Smooth muscle cell (in vitro differentiated cells): Measurements from ENCODE around the gene PEX6. TPM values are rescaled to one million over a fixed set of nuclear protein-coding genes. Genes with fewer than 3 reads are reported as not detected.

Experiments
- DNase-seq: peaks from one replicate; lab custom pipeline; 2025; ENCODE audit not compliant: unreplicated experiment; lab: John Stamatoyannopoulos, UW
- H2AFZ ChIP-seq: fragments of 200-600 bp; sonication (generic); 2 replicates; pipeline ENCODE4 v1.6.0; 2016; ENCODE audit warnings: antibody characterized with exemption, low read depth, mild to moderate bottlenecking
- H3F3A ChIP-seq: fragments of 200-600 bp; sonication (generic); 2 replicates; pipeline ENCODE4 v1.6.0; 2017; ENCODE audit warnings: antibody characterized with exemption, low read depth
- H3K27ac ChIP-seq: fragments of 200-600 bp; sonication (generic); 2 replicates; pipeline ENCODE4 v1.5.1; 2016; ENCODE audit warnings: low read depth, mild to moderate bottlenecking
- H3K27me3 ChIP-seq: fragments of 200-600 bp; sonication (generic); 2 replicates; pipeline ENCODE4 v1.6.1; 2016; ENCODE audit warnings: low read depth, mild to moderate bottlenecking
- H3K36me3 ChIP-seq: fragments of 200-600 bp; sonication (generic); 2 replicates; pipeline ENCODE4 v1.5.1; 2016; ENCODE audit warnings: low read depth
- H3K4me1 ChIP-seq: fragments of 200-600 bp; sonication (generic); 2 replicates; pipeline ENCODE4 v1.5.1; 2016; ENCODE audit warnings: low read depth
- H3K4me2 ChIP-seq: fragments of 200-600 bp; sonication (generic); 2 replicates; pipeline ENCODE4 v1.6.0; 2016; ENCODE audit warnings: mild to moderate bottlenecking
- H3K4me3 ChIP-seq: fragments of 200-600 bp; sonication (generic); 2 replicates; pipeline ENCODE4 v1.5.1; 2016; ENCODE audit warnings: mild to moderate bottlenecking
- H3K79me2 ChIP-seq: fragments of 200-600 bp; sonication (generic); 2 replicates; pipeline ENCODE4 v1.6.0; 2016; ENCODE audit warnings: low read depth, mild to moderate bottlenecking
- H3K9ac ChIP-seq: fragments of 200-600 bp; sonication (generic); 2 replicates; pipeline ENCODE4 v1.6.0; 2016; ENCODE audit warnings: low read depth
- H3K9me3 ChIP-seq: fragments of 200-600 bp; sonication (generic); replicated peaks from 2 replicates; pipeline ENCODE4 v1.5.1; 2016; ENCODE audit warnings: low read depth
- H4K20me1 ChIP-seq: fragments of 200-600 bp; sonication (generic); 2 replicates; pipeline ENCODE4 v1.6.0; 2016; ENCODE audit warnings: low read depth
- WGBS: methylation state at CpG from one replicate; pipeline ENCODE4 v1.1.7; 2016; ENCODE audit warnings: low lambda C conversion rate; 5-methylcytosine and 5-hydroxymethylcytosine counted together
- polyA plus RNA-seq: library from polyadenylated mRNA; unstranded; fragments of >200 nt; fragmentation: Nextera tagmentation; extraction: Ambion mirVana; gene quantifications from 2 replicates; pipeline ENCODE4 v1.2.1, GENCODE V29; 2016
- total RNA-seq: library from RNA; depleted of rRNA; stranded (reverse); fragments of >200 nt; gene quantifications from 2 replicates; pipeline ENCODE4 v1.2.3, GENCODE V29; 2014
- TF ChIP-seq, protein P1 (sequence below): fragments of 200-600 bp; sonication (generic); IDR thresholded peaks from 2 replicates; pipeline ENCODE4 v1.5.1; 2017; ENCODE audit warnings: borderline replicate concordance, mild to moderate bottlenecking, antibody characterized with exemption; ENCODE audit not compliant: insufficient read depth, poor library complexity, severe bottlenecking

Gene PEX6
- total and polyA plus RNA-seq, 2 experiments from 2014 or later = 9.7 to 24.6 TPM

- Histone ChIP-seq H4K20me1 (peaks cover 35% of the 10 kb centered on the region), H3K9ac (no peak overlapping the region), H3K4me1 (peaks cover 16% of the 10 kb centered on the region), H3K4me2 (no peak overlapping the region), H3F3A (peaks cover 27% of the 10 kb centered on the region), H2AFZ (no peak overlapping the region), H3K27me3 (no peaks in the 10 kb centered on the region), H3K27ac (no peak overlapping the region), H3K36me3 (no peaks in the 10 kb centered on the region), H3K4me3 (no peak overlapping the region), H3K9me3 (no peaks in the 10 kb centered on the region), H3K79me2 (peaks cover 61% of the 10 kb centered on the region)
- WGBS = 96% methylated on average over 2 of the region's 2 CpGs
- TF ChIP-seq, protein P1, sequence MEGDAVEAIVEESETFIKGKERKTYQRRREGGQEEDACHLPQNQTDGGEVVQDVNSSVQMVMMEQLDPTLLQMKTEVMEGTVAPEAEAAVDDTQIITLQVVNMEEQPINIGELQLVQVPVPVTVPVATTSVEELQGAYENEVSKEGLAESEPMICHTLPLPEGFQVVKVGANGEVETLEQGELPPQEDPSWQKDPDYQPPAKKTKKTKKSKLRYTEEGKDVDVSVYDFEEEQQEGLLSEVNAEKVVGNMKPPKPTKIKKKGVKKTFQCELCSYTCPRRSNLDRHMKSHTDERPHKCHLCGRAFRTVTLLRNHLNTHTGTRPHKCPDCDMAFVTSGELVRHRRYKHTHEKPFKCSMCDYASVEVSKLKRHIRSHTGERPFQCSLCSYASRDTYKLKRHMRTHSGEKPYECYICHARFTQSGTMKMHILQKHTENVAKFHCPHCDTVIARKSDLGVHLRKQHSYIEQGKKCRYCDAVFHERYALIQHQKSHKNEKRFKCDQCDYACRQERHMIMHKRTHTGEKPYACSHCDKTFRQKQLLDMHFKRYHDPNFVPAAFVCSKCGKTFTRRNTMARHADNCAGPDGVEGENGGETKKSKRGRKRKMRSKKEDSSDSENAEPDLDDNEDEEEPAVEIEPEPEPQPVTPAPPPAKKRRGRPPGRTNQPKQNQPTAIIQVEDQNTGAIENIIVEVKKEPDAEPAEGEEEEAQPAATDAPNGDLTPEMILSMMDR = no peak
- DNase-seq = no peak
Observed at GRCh38 chr6:43019152-43019551, 40.2 kb upstream of the PEX6 start.

DNA sequence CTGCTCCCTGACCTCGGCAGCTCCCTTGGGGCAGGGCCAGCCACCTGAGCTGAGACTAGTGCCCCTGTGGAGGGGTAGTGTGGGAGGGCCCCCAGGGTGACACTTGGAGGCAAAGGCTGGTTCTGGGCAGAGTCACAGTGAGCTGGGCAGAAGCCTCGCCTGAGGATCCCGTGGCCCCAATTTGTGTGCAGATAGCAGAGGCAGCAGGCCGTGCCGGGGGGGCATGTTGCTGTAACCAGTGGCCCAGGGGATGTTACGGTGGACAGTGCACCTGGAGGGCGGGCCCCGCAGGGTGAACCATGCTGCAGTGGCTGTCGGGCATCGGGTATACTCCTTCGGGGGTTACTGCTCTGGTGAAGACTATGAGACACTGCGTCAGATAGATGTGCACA lies 38.0 kb upstream of the PEX6 start:
- no peaks in the 10 kb centered on the region for H3K27me3 ChIP-seq
- H2AFZ ChIP-seq = no peak overlapping the region
- H3K79me2 ChIP-seq = peaks cover 54% of the 10 kb centered on the region
- H3K4me1 ChIP-seq = peaks cover 13% of the 10 kb centered on the region
- no peaks in the 10 kb centered on the region for H3K9me3 ChIP-seq
- no peak overlapping the region for H3K9ac ChIP-seq
- DNase-seq = no peak
- H3K4me2 ChIP-seq = no peak overlapping the region
- no peak overlapping the region for H3K27ac ChIP-seq
- TF ChIP-seq, protein P1 = no peak
- H3F3A ChIP-seq = peaks cover 27% of the 10 kb centered on the region
- no peak overlapping the region for H3K4me3 ChIP-seq
- H3K36me3 ChIP-seq = no peaks in the 10 kb centered on the region
- 97% methylated on average over 12 of the region's 12 CpGs for WGBS
- peaks cover 20% of the 10 kb centered on the region for H4K20me1 ChIP-seq

- TF ChIP-seq, protein P1 = no peak
- no peak for DNase-seq
- Histone ChIP-seq H3K4me3 (no peak overlapping the region), H3K79me2 (peaks cover 51% of the 10 kb centered on the region), H3K36me3 (no peaks in the 10 kb centered on the region), H3K4me2 (no peak overlapping the region), H3K27ac (no peak overlapping the region), H3F3A (peaks cover 24% of the 10 kb centered on the region), H3K27me3 (no peaks in the 10 kb centered on the region), H3K9ac (no peak overlapping the region), H2AFZ (no peak overlapping the region), H3K9me3 (no peaks in the 10 kb centered on the region), H3K4me1 (peaks cover 13% of the 10 kb centered on the region), H4K20me1 (peaks cover 20% of the 10 kb centered on the region)
- WGBS = 92% methylated on average over 7 of the region's 7 CpGs
Observed at GRCh38 chr6:43016176-43016942, 37.4 kb upstream of the PEX6 start.

DNA sequence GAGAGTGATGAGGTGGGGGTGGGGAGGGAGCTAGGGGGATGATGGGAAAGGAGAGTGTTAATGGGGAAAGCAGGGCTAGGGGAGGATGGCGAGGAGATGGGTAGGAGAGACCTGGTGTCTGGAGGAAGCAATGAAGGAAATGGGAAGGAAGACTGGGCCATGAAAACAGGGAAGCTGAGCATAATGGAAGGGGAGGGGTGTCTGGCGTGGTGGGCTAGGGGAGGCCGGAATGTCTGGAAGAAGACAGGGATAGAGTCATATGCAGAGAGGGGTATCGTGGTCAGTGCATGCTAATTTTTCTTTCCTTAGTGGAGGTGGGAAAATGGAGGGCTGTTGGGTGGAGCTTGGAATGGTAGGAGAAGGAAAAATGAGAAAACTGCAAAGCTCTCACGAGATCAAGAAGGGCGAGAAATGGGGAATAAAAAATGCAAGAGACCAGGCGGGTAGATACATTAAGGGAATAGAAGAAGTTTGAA lies 35.5 kb upstream of the PEX6 start:
- Histone ChIP-seq H3K27me3 (no peaks in the 10 kb centered on the region), H4K20me1 (peaks cover 20% of the 10 kb centered on the region), H3K9me3 (no peaks in the 10 kb centered on the region), H3K4me3 (peak overlapping the region; percentile 72), H3K27ac (peak overlapping the region; percentile 47), H3K4me1 (peaks cover 6% of the 10 kb centered on the region), H3K36me3 (no peaks in the 10 kb centered on the region), H2AFZ (no peak overlapping the region), H3K79me2 (peaks cover 51% of the 10 kb centered on the region), H3F3A (peaks cover 8% of the 10 kb centered on the region), H3K4me2 (peak overlapping the region; percentile 95), H3K9ac (peak overlapping the region; percentile 69)
- whole genome bisulfite sequencing = 8% methylated on average over 7 of the region's 7 CpGs
- TF ChIP-seq, protein P1 = no peak
- no peak for DNase-seq
